T1000 (cell line): ENCODE results near the gene CHRNB1.
A peak's percentile ranks its signal among the peaks of the same experiment; 100 is the strongest.

Experiments used
- DNase-seq: peaks from one replicate; lab custom pipeline; 2025; ENCODE audit warnings: mixed read lengths; lab: John Stamatoyannopoulos, UW

Gene CHRNB1

DNA sequence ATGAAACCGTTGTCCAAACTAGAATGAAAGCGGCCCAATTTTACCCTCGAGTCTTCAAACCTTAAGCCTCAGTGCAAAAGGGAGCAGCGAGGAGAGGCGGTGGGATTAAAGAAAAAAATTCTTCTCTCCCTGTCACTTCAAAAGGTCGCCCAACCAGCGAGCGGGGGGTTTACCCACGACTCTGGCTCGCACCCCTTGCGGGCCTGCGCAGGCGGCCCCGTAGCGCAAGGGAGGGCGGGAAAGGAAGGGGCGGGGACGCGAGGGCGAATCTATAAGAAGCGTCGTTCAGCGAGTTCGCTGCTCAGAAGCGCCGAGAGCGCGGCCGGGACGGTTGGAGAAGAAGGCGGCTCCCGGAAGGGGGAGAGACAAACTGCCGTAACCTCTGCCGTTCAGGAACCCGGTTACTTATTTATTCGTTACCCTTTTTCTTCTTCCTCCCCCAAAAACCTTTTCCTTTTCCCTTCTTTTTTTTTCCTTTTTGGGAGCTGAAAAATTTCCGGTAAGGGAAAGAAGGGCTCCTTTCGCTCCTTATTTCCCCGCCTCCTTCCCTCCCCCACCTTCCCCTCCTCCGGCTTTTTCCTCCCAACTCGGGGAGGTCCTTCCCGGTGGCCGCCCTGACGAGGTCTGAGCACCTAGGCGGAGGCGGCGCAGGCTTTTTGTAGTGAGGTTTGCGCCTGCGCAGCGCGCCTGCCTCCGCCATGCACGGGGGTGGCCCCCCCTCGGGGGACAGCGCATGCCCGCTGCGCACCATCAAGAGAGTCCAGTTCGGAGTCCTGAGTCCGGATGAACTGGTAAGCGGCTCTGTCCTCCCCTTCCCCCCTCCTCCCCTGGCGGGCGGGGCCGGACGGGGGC lies 39.4 kb downstream of the CHRNB1 start, which contains the start of gene POLR2A:
TSS of gene POLR2A (plus strand) at position 300 of the 852 bp plus-strand sequence.
- peak; percentile 97 for DNase-seq

DNA sequence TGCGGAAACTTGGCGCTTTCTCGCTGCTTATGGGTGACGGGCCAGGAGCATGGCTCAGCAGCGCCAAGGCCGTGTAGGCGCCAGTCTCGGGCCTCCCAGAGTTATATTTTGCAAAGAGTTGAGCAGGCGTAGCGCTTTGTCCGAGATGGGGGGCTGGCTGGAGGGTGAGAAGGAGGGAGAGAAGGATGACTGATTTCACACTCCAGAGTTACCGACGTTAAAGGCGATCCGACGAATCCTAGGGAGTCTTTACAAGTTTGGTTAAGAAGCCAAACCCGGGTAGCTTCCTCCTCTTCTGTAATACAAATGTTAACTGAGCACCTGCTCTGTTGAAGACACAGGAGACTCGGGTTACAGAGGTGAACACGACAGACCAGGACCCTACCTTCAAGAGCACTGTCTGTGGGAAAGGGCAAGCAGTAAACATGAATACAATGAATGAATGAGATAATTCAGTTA lies 40.1 kb downstream of the CHRNB1 start:
- no peak for DNase-seq

DNA sequence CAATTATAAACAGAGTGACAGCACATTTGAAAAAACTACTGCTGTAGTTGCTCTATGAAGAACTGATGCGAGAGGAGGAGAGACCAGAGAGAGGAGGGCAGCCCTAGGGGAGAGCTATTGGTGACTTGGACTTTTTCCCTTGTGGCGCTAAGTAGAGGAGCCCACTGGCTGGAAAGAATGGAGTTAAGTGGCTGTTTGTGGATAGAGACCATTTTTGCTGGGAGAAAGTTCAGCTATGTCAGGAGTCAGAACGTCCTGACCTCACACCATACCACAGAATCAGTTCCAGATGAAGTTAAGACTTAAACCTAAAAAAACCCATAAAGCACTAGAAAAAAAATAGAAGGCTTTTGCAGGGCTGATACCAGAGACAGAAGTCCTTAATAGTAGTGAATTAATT lies 41.3 kb downstream of the CHRNB1 start:
- no peak for DNase-seq

- no peak for DNase-seq
Measured at GRCh38 chr17:7490144-7490543, 45.3 kb downstream of the CHRNB1 start.

DNA sequence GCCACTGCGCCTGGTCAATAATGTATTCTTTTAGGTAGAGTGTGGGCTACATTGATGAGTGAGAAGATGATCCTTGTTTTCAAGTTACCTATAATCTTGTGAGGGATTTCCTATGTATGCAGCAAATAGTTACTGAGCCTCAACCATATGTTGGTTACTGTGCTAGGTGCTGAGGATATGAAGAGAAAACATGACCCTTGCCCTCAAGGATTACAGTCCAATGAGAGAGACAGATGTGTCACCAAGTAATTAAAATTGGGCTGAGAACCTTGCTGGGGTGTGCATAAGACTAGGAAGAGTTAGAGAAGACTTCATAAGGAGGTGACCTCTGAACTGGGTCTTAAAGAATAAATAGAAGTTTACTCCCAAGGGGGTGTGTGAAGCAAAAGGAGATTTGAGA lies 46.7 kb downstream of the CHRNB1 start:
- DNase-seq: no peak

- no peak for DNase-seq
Measured at GRCh38 chr17:7493941-7494340, 49.1 kb downstream of the CHRNB1 start.

DNA sequence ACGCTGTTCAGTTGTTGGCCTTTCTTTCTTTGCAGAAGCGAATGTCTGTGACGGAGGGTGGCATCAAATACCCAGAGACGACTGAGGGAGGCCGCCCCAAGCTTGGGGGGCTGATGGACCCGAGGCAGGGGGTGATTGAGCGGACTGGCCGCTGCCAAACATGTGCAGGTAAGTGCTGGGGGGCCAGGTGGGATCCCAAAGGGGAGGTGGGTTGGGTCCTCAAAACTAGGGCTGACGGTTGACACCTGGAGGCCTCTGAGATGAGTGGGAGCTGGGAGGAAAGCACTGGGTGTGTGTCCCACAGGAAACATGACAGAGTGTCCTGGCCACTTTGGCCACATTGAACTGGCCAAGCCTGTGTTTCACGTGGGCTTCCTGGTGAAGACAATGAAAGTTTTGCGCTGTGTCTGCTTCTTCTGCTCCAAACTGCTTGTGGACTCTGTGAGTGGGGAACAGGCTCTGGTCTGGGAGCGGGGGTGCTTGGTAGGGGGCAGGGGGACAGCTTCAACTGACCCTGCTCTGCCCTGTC lies 51.1 kb downstream of the CHRNB1 start:
- DNase-seq: no peak

DNA sequence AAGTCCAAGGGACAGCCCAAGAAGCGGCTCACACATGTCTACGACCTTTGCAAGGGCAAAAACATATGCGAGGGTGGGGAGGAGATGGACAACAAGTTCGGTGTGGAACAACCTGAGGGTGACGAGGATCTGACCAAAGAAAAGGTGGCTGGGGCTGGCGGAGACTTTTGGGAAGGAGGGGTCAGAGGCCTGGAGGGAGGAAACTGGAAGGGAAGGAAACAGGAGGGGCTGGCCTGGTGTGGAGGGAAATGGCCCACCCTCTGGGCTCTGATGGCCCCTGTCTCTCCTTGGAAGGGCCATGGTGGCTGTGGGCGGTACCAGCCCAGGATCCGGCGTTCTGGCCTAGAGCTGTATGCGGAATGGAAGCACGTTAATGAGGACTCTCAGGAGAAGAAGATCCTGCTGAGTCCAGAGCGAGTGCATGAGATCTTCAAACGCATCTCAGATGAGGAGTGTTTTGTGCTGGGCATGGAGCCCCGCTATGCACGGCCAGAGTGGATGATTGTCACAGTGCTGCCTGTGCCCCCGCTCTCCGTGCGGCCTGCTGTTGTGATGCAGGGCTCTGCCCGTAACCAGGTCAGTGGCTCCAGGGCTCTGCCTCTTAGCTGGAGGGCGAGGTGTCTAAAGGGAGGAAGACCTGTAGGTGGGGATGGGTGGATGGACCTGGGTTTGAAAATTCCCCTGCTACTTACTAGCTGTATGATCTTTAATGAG lies 51.8 kb downstream of the CHRNB1 start:
- no peak for DNase-seq

DNA sequence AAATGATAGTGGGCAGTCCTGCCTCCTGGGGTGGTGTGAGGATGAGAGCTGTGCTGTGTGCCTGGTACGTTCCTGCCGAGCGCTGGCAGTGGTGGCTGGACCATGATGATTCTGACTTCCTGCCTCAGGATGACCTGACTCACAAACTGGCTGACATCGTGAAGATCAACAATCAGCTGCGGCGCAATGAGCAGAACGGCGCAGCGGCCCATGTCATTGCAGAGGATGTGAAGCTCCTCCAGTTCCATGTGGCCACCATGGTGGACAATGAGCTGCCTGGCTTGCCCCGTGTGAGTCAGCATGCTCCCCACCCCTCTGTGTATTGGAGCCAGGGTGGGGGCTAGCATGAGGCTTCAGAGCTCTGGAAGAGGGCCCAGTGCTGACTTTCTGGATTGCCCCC lies 52.4 kb downstream of the CHRNB1 start:
- no peak for DNase-seq

- DNase-seq: no peak
Measured at GRCh38 chr17:7497636-7498035, 52.8 kb downstream of the CHRNB1 start.

GRCh38 chr17:7499161-7499560 lies 54.3 kb downstream of the CHRNB1 start:
- no peak for DNase-seq

DNA sequence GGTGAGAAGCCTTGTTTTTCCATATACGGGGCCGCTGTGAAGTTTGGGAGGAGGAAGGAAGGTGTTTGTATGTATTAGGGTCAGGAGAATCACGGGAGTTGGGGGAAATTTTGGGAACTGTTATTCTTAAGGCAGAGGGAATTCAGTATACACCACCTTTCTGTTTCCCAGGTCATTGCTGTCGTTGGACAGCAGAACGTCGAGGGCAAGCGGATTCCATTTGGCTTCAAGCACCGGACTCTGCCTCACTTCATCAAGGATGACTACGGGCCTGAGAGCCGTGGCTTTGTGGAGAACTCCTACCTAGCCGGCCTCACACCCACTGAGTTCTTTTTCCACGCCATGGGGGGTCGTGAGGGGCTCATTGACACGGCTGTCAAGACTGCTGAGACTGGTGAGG lies 56.9 kb downstream of the CHRNB1 start:
- DNase-seq: no peak

DNA sequence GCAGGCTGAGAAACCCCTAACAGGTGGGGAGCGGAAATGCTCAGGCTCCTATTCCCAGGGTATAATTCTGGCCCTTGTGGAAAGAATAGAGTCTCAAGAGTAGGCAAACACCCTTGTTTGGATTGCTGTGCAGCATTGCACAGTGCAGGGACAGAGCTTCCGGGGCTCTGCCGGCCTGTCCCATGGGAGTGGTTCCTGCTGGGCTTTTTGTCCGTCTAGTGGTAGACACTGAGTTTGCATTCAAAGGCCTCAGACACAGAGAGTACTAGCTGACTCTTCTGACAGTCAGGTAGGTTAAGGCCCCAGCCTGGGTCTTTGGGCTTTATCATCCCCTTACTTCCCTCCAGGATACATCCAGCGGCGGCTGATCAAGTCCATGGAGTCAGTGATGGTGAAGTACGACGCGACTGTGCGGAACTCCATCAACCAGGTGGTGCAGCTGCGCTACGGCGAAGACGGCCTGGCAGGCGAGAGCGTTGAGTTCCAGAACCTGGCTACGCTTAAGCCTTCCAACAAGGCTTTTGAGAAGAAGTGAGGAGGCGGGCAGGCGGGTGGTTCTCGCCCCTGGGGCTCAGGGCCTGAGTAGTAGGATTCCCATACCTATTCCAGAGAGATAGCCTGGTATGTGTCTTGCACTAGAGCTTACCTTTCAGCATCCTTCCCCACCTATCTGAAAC lies 57.4 kb downstream of the CHRNB1 start:
- DNase-seq: no peak

- DNase-seq: no peak
Measured at GRCh38 chr17:7502987-7503386, 58.1 kb downstream of the CHRNB1 start.

- DNase-seq: no peak
Measured at GRCh38 chr17:7503521-7503920, 58.7 kb downstream of the CHRNB1 start.
